ENCODE measurements around the gene CRYZL1.
"Not testable (repeated sequence)": the region's sequence is repeated elsewhere in the genome, so short reads cannot be mapped to it uniquely, and the experiment has no call there.

CRYZL1 gene

GRCh38 chr21:33680870-33681269, 39.3 kb upstream of the CRYZL1 start:
- H3K4me1 ChIP-seq (ENCODE audit: control insufficient read depth in 5 of 5, insufficient read depth in 5 of 5, low read length in 5 of 5): peaks cover 0 to 45% (median 40%) of the 10 kb centered on the region in 5 donors
- no peaks in the 10 kb centered on the region for H3K36me3 ChIP-seq (ENCODE audit: control insufficient read depth in 5 of 5, insufficient read depth in 5 of 5, low read length in 5 of 5)
- no peaks in the 10 kb centered on the region for H3K27me3 ChIP-seq (ENCODE audit: control insufficient read depth in 5 of 5, insufficient read depth in 4 of 5, low read length in 5 of 5)
- H3K4me3 ChIP-seq (ENCODE audit: low read depth in 1 of 5, low read length in 5 of 5): no peak overlapping the region
- H3K9ac ChIP-seq (ENCODE audit: low read length in 5 of 5): no peak overlapping the region
- no peaks in the 10 kb centered on the region for H3K9me3 ChIP-seq (ENCODE audit: control insufficient read depth in 5 of 5, low read length in 5 of 5)
- H3K27ac ChIP-seq (ENCODE audit: low read depth, low read length): no peak overlapping the region

GRCh38 chr21:33677450-33677849, 35.9 kb upstream of the CRYZL1 start:
- no peak overlapping the region for H3K4me3 ChIP-seq (ENCODE audit: low read depth in 1 of 5, low read length in 5 of 5)
- H3K27me3 ChIP-seq (ENCODE audit: control insufficient read depth in 5 of 5, insufficient read depth in 4 of 5, low read length in 5 of 5): no peaks in the 10 kb centered on the region
- peaks cover 0 to 34% (median 30%) of the 10 kb centered on the region in 5 donors for H3K4me1 ChIP-seq (ENCODE audit: control insufficient read depth in 5 of 5, insufficient read depth in 5 of 5, low read length in 5 of 5)
- peak overlapping the region; percentile 62 for H3K27ac ChIP-seq (ENCODE audit: low read depth, low read length)
- H3K9ac ChIP-seq (ENCODE audit: low read length in 5 of 5): no peak overlapping the region
- H3K9me3 ChIP-seq (ENCODE audit: control insufficient read depth in 5 of 5, low read length in 5 of 5): no peaks in the 10 kb centered on the region
- H3K36me3 ChIP-seq (ENCODE audit: control insufficient read depth in 5 of 5, insufficient read depth in 5 of 5, low read length in 5 of 5): no peaks in the 10 kb centered on the region

GRCh38 chr21:33676666-33677065, 35.1 kb upstream of the CRYZL1 start:
- H3K9ac ChIP-seq (ENCODE audit: low read length in 5 of 5); H3K27me3 ChIP-seq (ENCODE audit: control insufficient read depth in 5 of 5, insufficient read depth in 4 of 5, low read length in 5 of 5); H3K9me3 ChIP-seq (ENCODE audit: control insufficient read depth in 5 of 5, low read length in 5 of 5); H3K4me3 ChIP-seq (ENCODE audit: low read depth in 1 of 5, low read length in 5 of 5); H3K36me3 ChIP-seq (ENCODE audit: control insufficient read depth in 5 of 5, insufficient read depth in 5 of 5, low read length in 5 of 5): not testable (repeated sequence)
- Histone ChIP-seq H3K4me1 (ENCODE audit: control insufficient read depth in 5 of 5, insufficient read depth in 5 of 5, low read length in 5 of 5) (peaks cover 0 to 34% (median 30%) of the 10 kb centered on the region in 5 donors), H3K27ac (ENCODE audit: low read depth, low read length) (peak overlapping the region; percentile 4)

GRCh38 chr21:33674226-33674625, 32.7 kb upstream of the CRYZL1 start:
- Histone ChIP-seq H3K4me3 (ENCODE audit: low read depth in 1 of 5, low read length in 5 of 5) (no peak overlapping the region), H3K27ac (ENCODE audit: low read depth, low read length) (no peak overlapping the region), H3K4me1 (ENCODE audit: control insufficient read depth in 5 of 5, insufficient read depth in 5 of 5, low read length in 5 of 5) (peaks cover 0 to 30% (median 21%) of the 10 kb centered on the region in 5 donors)

GRCh38 chr21:33673473-33673872, 31.9 kb upstream of the CRYZL1 start:
- Histone ChIP-seq H3K4me1 (ENCODE audit: control insufficient read depth in 5 of 5, insufficient read depth in 5 of 5, low read length in 5 of 5) (peaks cover 0 to 35% (median 25%) of the 10 kb centered on the region in 5 donors), H3K9ac (ENCODE audit: low read length in 5 of 5) (peak overlapping the region in 1 of 5 donors; percentile 35), H3K36me3 (ENCODE audit: control insufficient read depth in 5 of 5, insufficient read depth in 5 of 5, low read length in 5 of 5) (no peaks in the 10 kb centered on the region), H3K4me3 (ENCODE audit: low read depth in 1 of 5, low read length in 5 of 5) (no peak overlapping the region), H3K27me3 (ENCODE audit: control insufficient read depth in 5 of 5, insufficient read depth in 4 of 5, low read length in 5 of 5) (no peaks in the 10 kb centered on the region), H3K9me3 (ENCODE audit: control insufficient read depth in 5 of 5, low read length in 5 of 5) (no peaks in the 10 kb centered on the region), H3K27ac (ENCODE audit: low read depth, low read length) (no peak overlapping the region)

More at GRCh38 chr21:33674226-33674625, 32.7 kb upstream of the CRYZL1 start:
- H3K36me3 ChIP-seq (ENCODE audit: control insufficient read depth in 5 of 5, insufficient read depth in 5 of 5, low read length in 5 of 5): no peaks in the 10 kb centered on the region
- peak overlapping the region in 1 of 5 donors; percentile 56 for H3K9ac ChIP-seq (ENCODE audit: low read length in 5 of 5)
- H3K9me3 ChIP-seq (ENCODE audit: control insufficient read depth in 5 of 5, low read length in 5 of 5): no peaks in the 10 kb centered on the region
- no peaks in the 10 kb centered on the region for H3K27me3 ChIP-seq (ENCODE audit: control insufficient read depth in 5 of 5, insufficient read depth in 4 of 5, low read length in 5 of 5)

GRCh38 chr21:33670076-33670978, 28.8 kb upstream of the CRYZL1 start:
- no peak overlapping the region for H3K4me3 ChIP-seq (ENCODE audit: low read depth in 1 of 5, low read length in 5 of 5)
- H3K36me3 ChIP-seq (ENCODE audit: control insufficient read depth in 5 of 5, insufficient read depth in 5 of 5, low read length in 5 of 5): no peaks in the 10 kb centered on the region
- H3K9me3 ChIP-seq (ENCODE audit: control insufficient read depth in 5 of 5, low read length in 5 of 5): no peaks in the 10 kb centered on the region
- H3K9ac ChIP-seq (ENCODE audit: low read length in 5 of 5): no peak overlapping the region
- peak overlapping the region; percentile 7 for H3K27ac ChIP-seq (ENCODE audit: low read depth, low read length)
- peaks cover 0 to 55% (median 38%) of the 10 kb centered on the region in 5 donors for H3K4me1 ChIP-seq (ENCODE audit: control insufficient read depth in 5 of 5, insufficient read depth in 5 of 5, low read length in 5 of 5)
- H3K27me3 ChIP-seq (ENCODE audit: control insufficient read depth in 5 of 5, insufficient read depth in 4 of 5, low read length in 5 of 5): no peaks in the 10 kb centered on the region

GRCh38 chr21:33668620-33669019, 27.1 kb upstream of the CRYZL1 start:
- H3K4me3 ChIP-seq (ENCODE audit: low read depth in 1 of 5, low read length in 5 of 5): peak overlapping the region in 2 of 5 donors; percentile 13 to 15
- H3K27me3 ChIP-seq (ENCODE audit: control insufficient read depth in 5 of 5, insufficient read depth in 4 of 5, low read length in 5 of 5): no peaks in the 10 kb centered on the region
- peaks cover 0 to 52% (median 39%) of the 10 kb centered on the region in 5 donors for H3K4me1 ChIP-seq (ENCODE audit: control insufficient read depth in 5 of 5, insufficient read depth in 5 of 5, low read length in 5 of 5)
- no peaks in the 10 kb centered on the region for H3K36me3 ChIP-seq (ENCODE audit: control insufficient read depth in 5 of 5, insufficient read depth in 5 of 5, low read length in 5 of 5)
- peak overlapping the region; percentile 7 for H3K27ac ChIP-seq (ENCODE audit: low read depth, low read length)
- no peak overlapping the region for H3K9ac ChIP-seq (ENCODE audit: low read length in 5 of 5)
- H3K9me3 ChIP-seq (ENCODE audit: control insufficient read depth in 5 of 5, low read length in 5 of 5): no peaks in the 10 kb centered on the region

- Histone ChIP-seq H3K9me3 (ENCODE audit: control insufficient read depth in 5 of 5, low read length in 5 of 5) (no peaks in the 10 kb centered on the region), H3K4me3 (ENCODE audit: low read depth in 1 of 5, low read length in 5 of 5) (peak overlapping the region in 2 of 5 donors; percentile 13 to 15), H3K27me3 (ENCODE audit: control insufficient read depth in 5 of 5, insufficient read depth in 4 of 5, low read length in 5 of 5) (no peaks in the 10 kb centered on the region), H3K9ac (ENCODE audit: low read length in 5 of 5) (peak overlapping the region in 1 of 5 donors; percentile 19), H3K36me3 (ENCODE audit: control insufficient read depth in 5 of 5, insufficient read depth in 5 of 5, low read length in 5 of 5) (no peaks in the 10 kb centered on the region), H3K4me1 (ENCODE audit: control insufficient read depth in 5 of 5, insufficient read depth in 5 of 5, low read length in 5 of 5) (peaks cover 0 to 49% (median 36%) of the 10 kb centered on the region in 5 donors), H3K27ac (ENCODE audit: low read depth, low read length) (peak overlapping the region; percentile 7)
These were observed 26.6 kb upstream of the CRYZL1 start for GRCh38 chr21:33668180-33668579.

- peaks cover 0 to 47% (median 32%) of the 10 kb centered on the region in 5 donors for H3K4me1 ChIP-seq (ENCODE audit: control insufficient read depth in 5 of 5, insufficient read depth in 5 of 5, low read length in 5 of 5)
- H3K4me3 ChIP-seq (ENCODE audit: low read depth in 1 of 5, low read length in 5 of 5): no peak overlapping the region
- peak overlapping the region; percentile 7 for H3K27ac ChIP-seq (ENCODE audit: low read depth, low read length)
- H3K27me3 ChIP-seq (ENCODE audit: control insufficient read depth in 5 of 5, insufficient read depth in 4 of 5, low read length in 5 of 5): no peaks in the 10 kb centered on the region
- H3K9me3 ChIP-seq (ENCODE audit: control insufficient read depth in 5 of 5, low read length in 5 of 5): no peaks in the 10 kb centered on the region
- peak overlapping the region in 1 of 5 donors; percentile 19 for H3K9ac ChIP-seq (ENCODE audit: low read length in 5 of 5)
- no peaks in the 10 kb centered on the region for H3K36me3 ChIP-seq (ENCODE audit: control insufficient read depth in 5 of 5, insufficient read depth in 5 of 5, low read length in 5 of 5)
These were observed 26.1 kb upstream of the CRYZL1 start for GRCh38 chr21:33667636-33668035.

GRCh38 chr21:33666153-33666552, 24.6 kb upstream of the CRYZL1 start:
- H3K9me3 ChIP-seq (ENCODE audit: control insufficient read depth in 5 of 5, low read length in 5 of 5): no peaks in the 10 kb centered on the region
- no peak overlapping the region for H3K9ac ChIP-seq (ENCODE audit: low read length in 5 of 5)
- H3K4me1 ChIP-seq (ENCODE audit: control insufficient read depth in 5 of 5, insufficient read depth in 5 of 5, low read length in 5 of 5): peaks cover 0 to 50% (median 40%) of the 10 kb centered on the region in 5 donors
- H3K36me3 ChIP-seq (ENCODE audit: control insufficient read depth in 5 of 5, insufficient read depth in 5 of 5, low read length in 5 of 5): no peaks in the 10 kb centered on the region
- no peaks in the 10 kb centered on the region for H3K27me3 ChIP-seq (ENCODE audit: control insufficient read depth in 5 of 5, insufficient read depth in 4 of 5, low read length in 5 of 5)
- no peak overlapping the region for H3K4me3 ChIP-seq (ENCODE audit: low read depth in 1 of 5, low read length in 5 of 5)
- H3K27ac ChIP-seq (ENCODE audit: low read depth, low read length): peak overlapping the region; percentile 54
